ENCODE data around the gene NREP.

Gene NREP, protein sequence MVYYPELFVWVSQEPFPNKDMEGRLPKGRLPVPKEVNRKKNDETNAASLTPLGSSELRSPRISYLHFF

GRCh38 chr5:111756581-111757354 lies at the start of gene NREP:
NREP (minus strand) TSS chr5:111757194; CDS start chr5:111755772, 1,422 bp downstream.
- DNase-seq (ENCODE audit: low read depth in 2 of 2): no peak

DNA sequence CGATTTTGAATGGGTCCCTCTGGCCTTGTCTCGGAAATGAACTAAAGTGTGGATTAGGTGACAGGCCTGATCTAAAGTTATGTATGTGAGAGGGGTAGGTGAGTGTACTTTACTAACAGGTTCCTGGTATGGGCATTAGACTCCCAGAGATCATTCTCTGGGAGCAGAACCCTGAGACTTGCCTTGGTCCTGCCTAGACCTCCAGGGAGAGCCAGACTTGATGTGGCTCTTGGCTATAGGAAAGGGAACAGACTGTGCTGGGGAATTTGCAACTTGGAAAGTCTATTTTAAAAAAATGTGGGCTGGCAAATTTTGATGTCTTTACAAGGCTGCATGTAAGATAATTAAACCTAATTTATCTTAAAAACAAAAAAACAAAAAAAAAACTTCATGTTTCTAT lies 49.8 kb upstream of the NREP start:
- DNase-seq (ENCODE audit: low read depth in 2 of 2): no peak

DNA sequence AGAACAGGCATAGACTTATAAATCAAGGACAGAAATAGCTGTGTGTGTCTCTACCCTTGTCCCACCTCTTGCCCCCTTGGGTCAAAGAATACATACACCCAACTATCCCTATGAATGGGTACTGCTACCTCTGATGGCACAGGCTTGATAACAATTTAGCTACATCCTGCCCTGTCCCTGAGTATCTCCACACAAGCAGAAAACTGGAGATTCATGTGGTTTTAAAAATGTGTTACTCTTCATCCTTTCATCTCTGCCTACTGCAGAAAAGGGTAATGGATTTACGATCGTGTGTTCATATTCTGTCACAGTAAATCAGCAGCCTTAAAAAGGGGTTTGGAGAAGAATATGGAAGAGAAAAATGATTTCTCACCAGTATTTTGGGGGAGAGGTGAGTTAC lies 49.2 kb upstream of the NREP start:
- DNase-seq (ENCODE audit: low read depth in 2 of 2): no peak

DNA sequence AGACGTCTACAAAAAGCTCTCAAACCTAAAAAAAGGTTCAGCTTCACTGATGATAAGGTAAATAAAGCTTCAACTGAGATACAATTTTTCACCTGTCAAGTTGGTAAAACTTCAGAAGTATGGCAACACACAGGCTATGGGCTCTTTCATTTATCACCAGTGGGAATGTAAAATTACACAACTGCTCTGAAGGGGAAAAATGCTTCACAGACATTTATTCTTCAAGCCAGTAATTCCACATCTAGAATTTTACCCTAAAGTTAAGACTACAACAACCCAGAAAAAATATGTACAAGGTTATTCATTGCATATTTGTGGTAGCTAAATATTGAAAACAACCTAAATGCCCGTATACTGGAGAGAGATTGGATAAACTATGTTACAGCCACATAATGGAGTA lies 48.1 kb upstream of the NREP start:
- DNase-seq (ENCODE audit: low read depth in 2 of 2): no peak

- no peak for DNase-seq (ENCODE audit: low read depth in 2 of 2)
These were observed 43.4 kb upstream of the NREP start for GRCh38 chr5:111800351-111800750.

GRCh38 chr5:111795142-111795541 lies 38.1 kb upstream of the NREP start:
- no peak for DNase-seq (ENCODE audit: low read depth in 2 of 2)

- no peak for DNase-seq (ENCODE audit: low read depth in 2 of 2)
These were observed 35.6 kb upstream of the NREP start for GRCh38 chr5:111792471-111793058.

DNA sequence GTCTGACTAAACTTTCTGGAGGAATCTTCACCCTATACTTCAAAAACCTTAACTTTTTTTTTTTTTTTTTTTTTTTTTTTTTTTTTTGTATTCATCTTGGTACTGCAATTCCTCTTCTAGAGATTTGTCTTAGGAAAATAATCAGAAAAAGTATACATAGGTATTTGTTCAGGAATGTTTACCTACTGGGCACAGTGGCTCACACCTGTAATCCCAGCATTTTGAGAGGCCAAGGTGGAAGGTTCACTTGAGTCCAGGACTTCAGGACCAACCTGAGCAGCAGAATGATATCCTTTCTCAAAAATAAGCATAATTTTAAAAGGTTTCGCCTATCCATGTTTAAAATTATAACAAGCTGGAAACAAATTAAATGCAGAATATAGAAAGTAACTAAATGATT lies 33.3 kb upstream of the NREP start:
- no peak for DNase-seq (ENCODE audit: low read depth in 2 of 2)

DNA sequence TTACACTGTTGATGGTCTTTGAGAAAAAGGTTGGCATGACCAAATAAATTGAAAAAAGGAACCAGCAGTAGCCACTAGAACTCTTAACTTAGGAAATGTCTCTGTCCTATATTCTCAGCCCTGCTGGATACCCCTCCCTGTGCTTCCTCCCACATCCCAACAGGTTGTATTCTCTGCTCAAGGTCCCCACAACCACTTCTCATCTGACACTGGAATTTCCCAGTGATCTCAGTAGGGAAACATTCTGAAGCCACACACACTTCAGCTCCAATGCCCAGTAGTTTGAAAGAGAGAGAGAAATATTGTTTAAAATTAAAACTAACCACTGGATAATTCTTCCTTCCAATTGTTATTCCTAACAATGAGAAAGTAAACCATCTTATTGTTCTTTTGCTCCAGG lies 30.0 kb upstream of the NREP start:
- DNase-seq (ENCODE audit: low read depth in 2 of 2): no peak

DNA sequence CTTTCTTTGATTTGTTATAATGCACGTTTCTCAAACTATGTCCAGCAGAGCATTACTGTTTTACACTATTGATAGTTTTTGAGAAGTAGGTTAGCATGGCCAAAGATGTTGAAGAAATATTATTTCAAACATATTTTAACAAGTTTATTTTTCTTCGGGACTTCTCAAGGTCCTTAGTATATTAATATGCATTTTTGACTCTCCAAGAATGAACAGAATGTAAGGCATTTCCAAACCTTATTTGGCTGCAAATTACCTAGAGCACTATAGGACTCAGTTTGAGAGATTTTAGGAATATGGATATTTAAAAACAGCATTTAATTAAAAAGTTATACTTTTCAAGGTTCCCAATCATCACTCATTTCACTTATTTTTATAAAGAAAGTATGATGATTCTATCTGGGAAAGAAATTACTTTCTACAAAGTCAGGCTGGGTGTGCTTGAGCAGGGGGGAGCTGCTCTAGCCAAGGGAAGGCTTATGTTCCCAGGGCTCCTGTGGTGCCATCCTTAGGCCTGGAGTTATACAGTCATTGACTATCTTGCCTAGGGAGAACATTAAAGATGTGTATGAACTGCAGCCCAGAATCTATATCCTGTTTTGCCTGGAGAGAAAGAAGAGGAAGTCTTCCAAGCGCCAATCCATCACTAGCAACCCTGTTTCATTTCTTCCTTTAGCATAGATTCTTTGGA lies 27.6 kb upstream of the NREP start:
- DNase-seq (ENCODE audit: low read depth in 2 of 2): no peak

DNA sequence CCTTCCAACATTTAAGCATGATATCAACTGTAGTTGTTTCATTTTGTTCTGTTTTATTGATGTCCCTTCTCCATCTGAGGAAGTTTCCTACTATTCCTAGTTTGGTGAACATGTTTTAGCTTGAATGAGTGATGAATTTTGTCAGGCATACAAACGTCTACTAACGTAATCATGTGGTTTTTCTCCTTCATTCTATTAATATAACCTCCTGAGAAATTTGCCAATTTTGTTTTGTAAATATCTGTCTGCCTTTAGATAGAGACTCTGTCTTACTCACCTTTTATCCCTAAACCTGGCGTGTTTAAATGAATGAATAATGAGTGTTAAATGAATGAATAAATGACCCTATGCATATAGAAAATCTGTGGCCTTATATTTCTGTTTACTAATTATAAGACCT lies 26.5 kb upstream of the NREP start:
- no peak for DNase-seq (ENCODE audit: low read depth in 2 of 2)

DNA sequence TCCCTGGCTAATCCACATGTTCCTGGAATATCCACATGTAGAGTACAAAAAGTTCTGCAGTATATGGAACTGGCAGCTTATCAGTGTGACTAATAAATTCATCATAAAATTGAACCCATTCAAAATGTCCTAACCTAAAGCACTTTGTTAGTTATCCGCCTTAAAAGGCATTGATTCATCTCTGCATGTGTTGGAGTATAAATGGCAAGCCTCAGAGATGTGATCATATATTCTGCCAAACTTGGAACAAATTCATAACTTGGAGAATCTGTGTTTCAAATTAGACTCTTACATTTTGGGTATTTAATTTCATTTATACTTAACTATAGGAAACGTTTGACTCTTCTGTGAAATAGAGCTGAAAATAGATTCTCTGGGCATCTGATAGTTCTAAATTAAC lies 25.2 kb upstream of the NREP start:
- no peak for DNase-seq (ENCODE audit: low read depth in 2 of 2)

GRCh38 chr5:111781200-111781599 lies 24.2 kb upstream of the NREP start:
- DNase-seq (ENCODE audit: low read depth in 2 of 2): no peak

DNA sequence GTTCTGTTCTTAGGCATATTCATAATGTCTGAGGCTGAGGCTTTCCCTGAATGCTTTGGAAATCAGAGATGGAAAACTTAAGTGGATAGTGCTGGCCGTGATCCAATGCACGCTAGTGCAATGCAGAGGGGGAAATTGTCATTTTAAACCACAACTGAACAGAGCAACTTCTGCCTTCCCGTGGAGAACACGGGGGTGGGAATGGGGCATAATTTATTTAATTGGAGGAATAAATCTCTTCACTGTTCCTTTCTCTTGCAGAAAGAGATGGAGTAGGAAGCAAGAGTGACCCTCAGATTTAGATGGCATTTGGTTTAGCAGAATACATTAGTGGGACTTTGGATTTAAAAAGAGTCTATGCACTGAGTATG lies 22.9 kb upstream of the NREP start:
- DNase-seq (ENCODE audit: low read depth in 2 of 2): no peak

- no peak for DNase-seq (ENCODE audit: low read depth in 2 of 2)
These were observed 22.4 kb upstream of the NREP start for GRCh38 chr5:111779260-111779921.

- DNase-seq (ENCODE audit: low read depth in 2 of 2): no peak
These were observed 20.2 kb upstream of the NREP start for GRCh38 chr5:111776913-111777781.

DNA sequence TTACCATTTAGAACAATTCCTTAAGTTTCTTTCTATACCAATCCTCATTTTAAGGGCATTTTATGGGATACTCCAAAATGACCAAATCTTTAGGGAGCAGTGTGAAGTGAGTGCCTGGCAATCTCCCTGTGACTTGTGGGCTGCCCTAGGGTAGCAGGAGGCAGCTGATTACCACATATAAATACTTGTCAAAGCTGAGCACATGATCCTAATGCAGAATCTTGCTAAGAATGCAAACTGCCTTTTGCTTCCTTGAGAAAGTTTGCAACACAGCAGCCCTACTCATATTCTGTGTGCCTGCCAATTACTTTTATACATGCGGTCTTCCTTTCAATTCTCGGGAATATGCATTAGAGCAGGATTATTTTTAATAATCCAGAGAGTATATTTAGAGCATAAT lies 18.2 kb upstream of the NREP start:
- no peak for DNase-seq (ENCODE audit: low read depth in 2 of 2)

DNA sequence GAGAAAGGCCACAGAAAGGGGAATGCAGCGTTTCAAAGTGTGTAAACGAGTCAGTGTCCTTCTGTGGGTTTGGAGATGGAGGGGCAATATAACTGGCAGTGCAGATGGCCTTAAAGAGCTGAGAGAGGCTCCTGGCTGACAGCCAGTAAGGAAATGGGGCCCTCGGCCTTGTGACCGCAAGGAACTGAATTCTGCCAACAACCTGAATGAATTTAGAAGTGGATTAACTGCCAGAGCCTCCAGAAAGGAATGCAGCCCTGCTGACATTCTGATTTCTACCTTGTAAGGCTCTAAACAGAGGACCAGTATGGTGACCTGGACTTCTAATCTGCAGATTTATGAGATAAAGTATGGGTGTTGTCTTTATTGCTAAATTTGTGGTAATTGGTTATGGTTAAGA lies 17.5 kb upstream of the NREP start:
- DNase-seq (ENCODE audit: low read depth in 2 of 2): no peak

GRCh38 chr5:111772456-111773122 lies 15.6 kb upstream of the NREP start:
- no peak for DNase-seq (ENCODE audit: low read depth in 2 of 2)

DNA sequence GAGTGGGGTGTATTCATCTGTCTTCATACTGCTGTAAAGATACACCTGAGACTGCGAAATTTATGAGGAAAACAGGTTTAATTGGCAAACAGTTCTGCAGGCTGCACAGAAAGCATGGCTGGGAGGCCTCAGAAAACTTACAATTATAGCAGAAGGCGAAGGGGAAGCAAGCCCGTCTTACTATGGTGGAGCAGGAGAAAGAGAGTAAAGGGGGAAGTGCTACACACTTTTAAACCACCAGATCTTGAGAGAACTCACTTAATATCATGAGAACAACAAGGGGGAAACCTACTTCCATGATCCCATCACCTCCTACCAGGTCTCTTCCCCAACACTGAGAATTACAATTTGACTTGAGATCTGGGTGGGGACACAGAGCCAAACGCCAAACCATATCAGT lies 12.5 kb upstream of the NREP start:
- DNase-seq (ENCODE audit: low read depth in 2 of 2): no peak
